SK-N-SH (cell line): Measurements from ENCODE around the gene TARS3.

Experiments
- NFIC ChIP-seq: IDR thresholded peaks from 2 replicates; pipeline ENCODE4 v1.4.0; 2012; ENCODE audit warnings: borderline replicate concordance
- POLR2AphosphoS5 ChIP-seq: IDR thresholded peaks from 2 replicates; pipeline ENCODE4 v1.6.1; 2012; ENCODE audit warnings: low read depth, low read length
- RAD21 ChIP-seq: IDR thresholded peaks from 2 replicates; pipeline ENCODE4 v1.6.1; 2012; ENCODE audit warnings: mild to moderate bottlenecking, low read length
- RCOR1 ChIP-seq: fragments of 150-350 bp; IDR thresholded peaks from 2 replicates; pipeline ENCODE4 v1.6.1; 2017; ENCODE audit warnings: antibody characterized with exemption, low read length
- RFX5 ChIP-seq: IDR thresholded peaks from 2 replicates; pipeline ENCODE4 v1.6.1; 2012; ENCODE audit warnings: mild to moderate bottlenecking, improper control_type of control experiment, low read length
- TF ChIP-seq, protein P1 (sequence below): fragments of 200-600 bp; sonication (generic); IDR thresholded peaks from 2 replicates; pipeline ENCODE4 v1.6.1; 2017; ENCODE audit warnings: antibody characterized with exemption, mild to moderate bottlenecking, moderate library complexity

DNA sequence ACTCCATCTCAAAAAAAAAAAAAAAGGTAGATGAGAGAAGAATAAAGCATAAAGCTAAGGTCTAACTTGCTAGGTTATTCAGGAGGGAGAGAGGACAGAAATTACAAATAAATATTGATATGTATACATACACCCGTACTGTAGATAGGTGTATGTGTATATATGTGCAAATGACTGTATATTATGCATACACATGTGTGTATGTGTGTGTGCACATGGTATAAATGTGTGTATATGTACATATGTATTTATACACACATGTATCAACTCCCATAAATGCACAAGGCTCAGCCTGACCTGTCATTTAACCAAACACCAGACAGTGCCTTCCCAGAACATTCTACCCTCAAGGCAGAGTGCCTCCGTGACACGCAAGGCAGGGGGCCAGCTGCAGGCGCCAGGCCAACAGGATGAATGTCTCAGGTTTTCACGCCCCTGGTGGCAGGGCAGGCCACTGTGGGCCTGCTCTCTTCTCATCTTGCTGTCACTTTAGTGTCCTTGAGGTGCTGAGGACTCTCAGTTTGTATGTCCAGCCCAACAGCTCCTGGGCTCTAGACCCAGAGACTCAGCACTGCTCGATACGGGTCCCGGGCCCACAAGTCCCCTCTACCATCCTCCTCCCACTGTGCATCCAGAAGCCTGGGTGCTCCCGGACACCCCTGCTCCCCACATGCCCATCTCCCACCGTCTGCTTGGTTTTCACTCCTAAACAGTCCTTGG is 112.5 kb downstream of the TARS3 start:
- TF ChIP-seq, protein P1, sequence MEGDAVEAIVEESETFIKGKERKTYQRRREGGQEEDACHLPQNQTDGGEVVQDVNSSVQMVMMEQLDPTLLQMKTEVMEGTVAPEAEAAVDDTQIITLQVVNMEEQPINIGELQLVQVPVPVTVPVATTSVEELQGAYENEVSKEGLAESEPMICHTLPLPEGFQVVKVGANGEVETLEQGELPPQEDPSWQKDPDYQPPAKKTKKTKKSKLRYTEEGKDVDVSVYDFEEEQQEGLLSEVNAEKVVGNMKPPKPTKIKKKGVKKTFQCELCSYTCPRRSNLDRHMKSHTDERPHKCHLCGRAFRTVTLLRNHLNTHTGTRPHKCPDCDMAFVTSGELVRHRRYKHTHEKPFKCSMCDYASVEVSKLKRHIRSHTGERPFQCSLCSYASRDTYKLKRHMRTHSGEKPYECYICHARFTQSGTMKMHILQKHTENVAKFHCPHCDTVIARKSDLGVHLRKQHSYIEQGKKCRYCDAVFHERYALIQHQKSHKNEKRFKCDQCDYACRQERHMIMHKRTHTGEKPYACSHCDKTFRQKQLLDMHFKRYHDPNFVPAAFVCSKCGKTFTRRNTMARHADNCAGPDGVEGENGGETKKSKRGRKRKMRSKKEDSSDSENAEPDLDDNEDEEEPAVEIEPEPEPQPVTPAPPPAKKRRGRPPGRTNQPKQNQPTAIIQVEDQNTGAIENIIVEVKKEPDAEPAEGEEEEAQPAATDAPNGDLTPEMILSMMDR = no peak
- TF ChIP-seq RFX5 = no peak
- no peak for TF ChIP-seq RAD21
- no peak for TF ChIP-seq POLR2AphosphoS5
- TF ChIP-seq RCOR1 = no peak
- TF ChIP-seq NFIC = no peak
